Pancreas (tissue), 10 donors: ENCODE results near the gene SEC22B. TPM values are rescaled to one million over a fixed set of nuclear protein-coding genes. Genes with fewer than 3 reads are reported as not detected.
"Not testable (repeated sequence)": the region's sequence is repeated elsewhere in the genome, so short reads cannot be mapped to it uniquely, and the experiment has no call there.

Source experiments
- ATAC-seq, 4 donors: fragments of 200-7000 bp; cut with Tn5 transposase; one replicate each; pipeline versions ENCODE4 v1.8.0 to v1.9.1; 2020; ENCODE audit warnings: mild to moderate bottlenecking in 4 of 4, moderate library complexity in 4 of 4
- DNase-seq, 6 donors: peaks; one replicate each; pipeline ENCODE4 v3.0.0-alpha.2; 2020
- FAIRE-seq: peaks from 2 replicates; lab custom pipeline; 2012; peaks lifted over from hg19 to GRCh38; lab: Jason Lieb, UNC
- H3K27ac ChIP-seq, 4 donors: fragments of 200-600 bp; sonication (generic); 1 replicate in 3 of 4; 2 replicates in 1 of 4; pipeline versions ENCODE4 v1.5.0 to v1.8.0; 2020
- H3K27me3 ChIP-seq, 4 donors: fragments of 200-600 bp; one replicate each; pipeline ENCODE4 v1.8.0; 2021
- H3K36me3 ChIP-seq, 3 donors: fragments of 200-600 bp; sonication (generic) in 1 of 3; one replicate each; pipeline versions ENCODE4 v1.5.0 to v1.8.0; 2020 to 2021
- H3K4me1 ChIP-seq, 3 donors: fragments of 200-600 bp; one replicate each; pipeline ENCODE4 v1.8.0; 2021
- H3K4me3 ChIP-seq, 4 donors: fragments of 200-600 bp; sonication (generic) in 2 of 4; one replicate each; pipeline versions ENCODE4 v1.5.0 to v1.8.0; 2020 to 2021
- H3K9me3 ChIP-seq, 4 donors: fragments of 200-600 bp; one replicate each; pipeline ENCODE4 v1.8.0; 2021
- CTCF ChIP-seq, 4 donors: fragments of 200-600 bp; sonication (generic) in 3 of 4; IDR thresholded peaks; one replicate each; pipeline versions ENCODE4 v1.5.0 to v1.8.0; 2021; ENCODE audit warnings: antibody characterized with exemption in 4 of 4
- WGBS, 2 donors: extraction: QIAGEN DNeasy Blood & Tissue Kit; methylation state at CpG; one replicate each; pipeline ENCODE4 v1.1.7; 2013; 5-methylcytosine and 5-hydroxymethylcytosine counted together
- intact Hi-C, 3 donors: fragments of 100-400 bp; cut with DNase I; formaldehyde crosslinking; loops; one replicate each; pipeline versions ENCODE4 v1.11.1 to v1.14.2; 2022
- polyA plus RNA-seq, 2 donors: library from polyadenylated mRNA; stranded (reverse); fragments of 200-250 nt; gene quantifications; one replicate each; pipeline ENCODE4 v1.2.3, GENCODE V29; 2013
- total RNA-seq, 6 donors: library from RNA; stranded (reverse); fragmentation: NEBNext Ultra II Directional in 4 of 6; extraction: Animal tissue kit (Norgen Biotek cat#: 25700) in 4 of 6; gene quantifications; one replicate each; pipeline versions ENCODE4 v1.2.1 to v1.2.4, GENCODE V29; 2021 to 2023
- donor health status: healthy with polysubstance abuse.
- donor health status: DM: no; HTN: no; CAD: no; lungs with moderate emphysema.
- donor health status: DM: no; HTN: no; CAD: no.
- donor health status: control.
- donor health status: control.
- donor health status: Bipolar disorder and iron deficiency.
- donor health status: DM: yes; HTN: yes; CAD: no.
- donor health status: DM: no; HTN: no; CAD: no.
- donor health status: DM: no; HTN: no; CAD: no.
- donor health status: DM: yes; HTN: yes; CAD: no.

The SEC22B gene
- total and polyA plus RNA-seq, 8 donors = 11.6 to 18.0 (median 15.2) TPM

- Histone ChIP-seq H3K27me3 (no peaks in the 10 kb centered on the region), H3K4me1 (no peaks in the 10 kb centered on the region), H3K4me3 (peak overlapping the region in 1 of 4 donors; percentile 20), H3K36me3 (no peaks in the 10 kb centered on the region), H3K27ac (peak overlapping the region in 3 of 4 donors; percentile 28 to 69 (median 54)), H3K9me3 (no peaks in the 10 kb centered on the region)
- intact Hi-C loops = no loop called here
- FAIRE-seq = no peak
- DNase-seq = no peak
- no peak for TF ChIP-seq CTCF (IDR thresholded peaks at IDR 0.05)
- ATAC-seq = peak in 3 of 4 donors; percentile 8 to 40 (median 17)
- WGBS, 2 donors = 22 to 25% methylated on average over 6 of the region's 6 CpGs
Observed at GRCh38 chr1:120178799-120179756, 2.8 kb upstream of the SEC22B start.

- FAIRE-seq, intact Hi-C loops, H3K4me1 ChIP-seq, ATAC-seq, H3K36me3 ChIP-seq, H3K27ac ChIP-seq, DNase-seq, H3K4me3 ChIP-seq, H3K9me3 ChIP-seq, H3K27me3 ChIP-seq: not testable (repeated sequence)
- 94 to 96% methylated on average over 2 of the region's 2 CpGs for WGBS, 2 donors
Observed at GRCh38 chr1:120178058-120178457, 1.7 kb upstream of the SEC22B start.

GRCh38 chr1:120175688-120176087 is 632 bp downstream of the SEC22B start:
- intact Hi-C loops, H3K36me3 ChIP-seq, H3K4me1 ChIP-seq, H3K9me3 ChIP-seq, H3K27me3 ChIP-seq, DNase-seq, FAIRE-seq: not testable (repeated sequence)
- ATAC-seq = peak; percentile 22 to 37 (median 28)
- Histone ChIP-seq H3K4me3 (peak overlapping the region; percentile 65 to 86 (median 76)), H3K27ac (peak overlapping the region; percentile 66 to 93 (median 91))
- 1% methylated on average over 7 of the region's 7 CpGs for WGBS, 2 donors

- FAIRE-seq, intact Hi-C loops, H3K27me3 ChIP-seq, H3K27ac ChIP-seq, DNase-seq, H3K36me3 ChIP-seq, H3K4me3 ChIP-seq, H3K4me1 ChIP-seq, ATAC-seq, H3K9me3 ChIP-seq: not testable (repeated sequence)
- 93 to 100% methylated on average over 1 of the region's 1 CpG for WGBS, 2 donors
Observed at GRCh38 chr1:120164761-120165160, 11.6 kb downstream of the SEC22B start.

GRCh38 chr1:120162015-120162414 is 14.3 kb downstream of the SEC22B start:
- 89 to 100% methylated on average over 1 of the region's 2 CpGs for WGBS, 2 donors
- DNase-seq, FAIRE-seq, H3K4me1 ChIP-seq, intact Hi-C loops, H3K27me3 ChIP-seq, H3K36me3 ChIP-seq, H3K4me3 ChIP-seq, ATAC-seq, H3K27ac ChIP-seq, H3K9me3 ChIP-seq: not testable (repeated sequence)

GRCh38 chr1:120158495-120158894 is 17.8 kb downstream of the SEC22B start:
- H3K9me3 ChIP-seq, H3K36me3 ChIP-seq, DNase-seq, ATAC-seq, H3K4me3 ChIP-seq, intact Hi-C loops, H3K27ac ChIP-seq, FAIRE-seq, H3K27me3 ChIP-seq, H3K4me1 ChIP-seq: not testable (repeated sequence)
- no CpG with 5 or more reads among the region's 1 CpG for WGBS, 2 donors

- ATAC-seq = peak in 3 of 4 donors; percentile 56 to 77 (median 62)
- H3K27me3 ChIP-seq, H3K4me3 ChIP-seq, DNase-seq, H3K4me1 ChIP-seq, H3K9me3 ChIP-seq, FAIRE-seq, H3K27ac ChIP-seq, intact Hi-C loops, H3K36me3 ChIP-seq: not testable (repeated sequence)
- 50 to 70% methylated on average over 1 to 2 of the region's 4 CpGs for WGBS, 2 donors
Observed at GRCh38 chr1:120158086-120158485, 18.2 kb downstream of the SEC22B start.

GRCh38 chr1:120150138-120150822 is 26.0 kb downstream of the SEC22B start:
- intact Hi-C loops = not testable (repeated sequence)

GRCh38 chr1:120149420-120150059 is 26.8 kb downstream of the SEC22B start:
- DNase-seq, H3K9me3 ChIP-seq, FAIRE-seq, H3K27ac ChIP-seq, H3K4me1 ChIP-seq, H3K36me3 ChIP-seq, H3K4me3 ChIP-seq, H3K27me3 ChIP-seq, intact Hi-C loops: not testable (repeated sequence)
- peak in 1 of 4 donors; percentile 21 for ATAC-seq

More at GRCh38 chr1:120150138-120150822, 26.0 kb downstream of the SEC22B start:
- WGBS, 2 donors = 88% methylated on average over 2 of the region's 3 CpGs; no CpG with 5 or more reads in 1 of the 2 donors
- H3K27me3 ChIP-seq, H3K4me1 ChIP-seq, FAIRE-seq, H3K9me3 ChIP-seq, H3K27ac ChIP-seq, DNase-seq, H3K36me3 ChIP-seq, H3K4me3 ChIP-seq: not testable (repeated sequence)
- peak in 2 of 4 donors; percentile 21 to 37 for ATAC-seq
